ENCODE data around the gene GALNT14. TPM values are rescaled to one million over a fixed set of nuclear protein-coding genes. Genes with fewer than 3 reads are reported as not detected.

GALNT14 gene
- total RNA-seq, 4 donors from 2014 or later: 3.2 to 6.6 (median 4.7) TPM

DNA sequence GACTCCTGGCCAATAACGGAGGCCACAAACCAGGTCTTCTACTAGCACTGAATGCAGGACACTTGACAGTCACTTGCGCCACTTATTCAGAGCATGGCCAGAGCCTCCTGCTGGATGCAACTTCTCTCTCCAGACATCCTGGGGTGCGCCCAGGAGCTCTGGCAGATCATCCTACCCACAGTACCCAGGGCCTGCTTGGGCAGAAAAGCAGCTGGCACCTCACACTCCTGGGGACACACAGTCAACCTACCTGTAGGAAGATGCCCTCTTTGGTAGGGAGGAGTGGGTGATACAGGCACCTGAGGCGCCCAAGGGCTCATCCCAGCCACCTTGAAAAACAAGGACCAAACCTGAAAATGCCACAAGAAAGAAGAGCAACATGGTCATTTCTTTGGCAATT, 13.3 kb downstream of the GALNT14 start:
- Histone ChIP-seq H3K27me3 (peaks cover 5% of the 10 kb centered on the region), H3K36me3 (no peaks in the 10 kb centered on the region), H3K9me3 (no peaks in the 10 kb centered on the region), H3K27ac (no peak overlapping the region), H3K4me1 (no peaks in the 10 kb centered on the region), H3K4me3 (no peak overlapping the region)
- no peak for TF ChIP-seq POLR2AphosphoS5 (IDR thresholded peaks at IDR 0.05)
- TF ChIP-seq, protein P1, sequence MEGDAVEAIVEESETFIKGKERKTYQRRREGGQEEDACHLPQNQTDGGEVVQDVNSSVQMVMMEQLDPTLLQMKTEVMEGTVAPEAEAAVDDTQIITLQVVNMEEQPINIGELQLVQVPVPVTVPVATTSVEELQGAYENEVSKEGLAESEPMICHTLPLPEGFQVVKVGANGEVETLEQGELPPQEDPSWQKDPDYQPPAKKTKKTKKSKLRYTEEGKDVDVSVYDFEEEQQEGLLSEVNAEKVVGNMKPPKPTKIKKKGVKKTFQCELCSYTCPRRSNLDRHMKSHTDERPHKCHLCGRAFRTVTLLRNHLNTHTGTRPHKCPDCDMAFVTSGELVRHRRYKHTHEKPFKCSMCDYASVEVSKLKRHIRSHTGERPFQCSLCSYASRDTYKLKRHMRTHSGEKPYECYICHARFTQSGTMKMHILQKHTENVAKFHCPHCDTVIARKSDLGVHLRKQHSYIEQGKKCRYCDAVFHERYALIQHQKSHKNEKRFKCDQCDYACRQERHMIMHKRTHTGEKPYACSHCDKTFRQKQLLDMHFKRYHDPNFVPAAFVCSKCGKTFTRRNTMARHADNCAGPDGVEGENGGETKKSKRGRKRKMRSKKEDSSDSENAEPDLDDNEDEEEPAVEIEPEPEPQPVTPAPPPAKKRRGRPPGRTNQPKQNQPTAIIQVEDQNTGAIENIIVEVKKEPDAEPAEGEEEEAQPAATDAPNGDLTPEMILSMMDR (IDR thresholded peaks at IDR 0.05): no peak
- DNase-seq (ENCODE audit: low spot score in 2 of 2): no peak
- WGBS: 100% methylated on average over 4 of the region's 4 CpGs

DNA sequence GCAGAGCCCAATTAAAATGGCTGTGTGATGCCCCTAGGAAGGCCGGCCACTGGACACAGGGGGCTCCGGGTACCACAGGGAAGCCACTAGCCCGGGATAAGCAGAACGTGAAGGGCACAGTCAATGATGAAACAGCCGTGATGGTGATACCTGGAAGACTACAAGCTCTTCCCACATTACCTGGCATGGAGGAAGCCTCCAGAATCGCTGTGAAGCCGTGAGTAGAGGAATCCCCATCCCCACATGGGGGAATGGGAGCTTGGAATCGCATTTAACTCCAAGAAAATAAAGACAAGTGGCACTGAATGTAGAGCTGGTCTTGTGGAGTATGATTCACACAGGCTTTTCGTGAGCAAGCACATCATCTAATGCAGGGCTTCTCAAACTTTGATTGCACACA, 16.1 kb downstream of the GALNT14 start:
- Histone ChIP-seq H3K4me3 (no peak overlapping the region), H3K27me3 (peaks cover 5% of the 10 kb centered on the region), H3K4me1 (no peaks in the 10 kb centered on the region), H3K9me3 (no peaks in the 10 kb centered on the region), H3K36me3 (no peaks in the 10 kb centered on the region), H3K27ac (no peak overlapping the region)
- WGBS: 96% methylated on average over 9 of the region's 9 CpGs
- no peak for DNase-seq (ENCODE audit: low spot score in 2 of 2)
- TF ChIP-seq POLR2AphosphoS5 (IDR thresholded peaks at IDR 0.05): no peak
- TF ChIP-seq, protein P1 (IDR thresholded peaks at IDR 0.05): no peak

DNA sequence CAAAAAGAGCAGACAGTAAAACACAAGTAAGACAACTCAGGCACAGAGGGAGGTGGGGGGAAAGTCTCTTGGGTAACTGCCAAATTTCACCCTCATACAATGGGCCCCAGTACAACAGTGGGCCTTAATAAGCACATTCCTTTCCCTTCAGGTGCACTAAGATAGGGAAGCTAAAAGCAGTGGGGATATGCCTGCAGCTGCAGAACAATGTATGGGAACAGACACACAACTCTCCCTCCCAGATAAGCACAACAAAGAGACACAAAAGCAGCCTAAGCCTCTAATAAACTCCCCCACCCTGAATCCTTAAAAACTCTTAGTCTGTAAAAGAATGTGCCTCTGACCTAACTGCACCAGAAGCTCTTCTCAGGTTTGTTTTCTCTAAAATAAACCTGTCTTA, 24.5 kb downstream of the GALNT14 start:
- Histone ChIP-seq H3K27me3 (no peaks in the 10 kb centered on the region), H3K27ac (no peak overlapping the region), H3K36me3 (no peaks in the 10 kb centered on the region), H3K4me3 (no peak overlapping the region), H3K4me1 (no peaks in the 10 kb centered on the region), H3K9me3 (no peaks in the 10 kb centered on the region)
- no peak for DNase-seq (ENCODE audit: low spot score in 2 of 2)
- TF ChIP-seq POLR2AphosphoS5 (IDR thresholded peaks at IDR 0.05) (no peak), POLR2A (IDR thresholded peaks at IDR 0.05) (no peak), EP300 (IDR thresholded peaks at IDR 0.05) (no peak)
- TF ChIP-seq, protein P1 (IDR thresholded peaks at IDR 0.05): no peak

DNA sequence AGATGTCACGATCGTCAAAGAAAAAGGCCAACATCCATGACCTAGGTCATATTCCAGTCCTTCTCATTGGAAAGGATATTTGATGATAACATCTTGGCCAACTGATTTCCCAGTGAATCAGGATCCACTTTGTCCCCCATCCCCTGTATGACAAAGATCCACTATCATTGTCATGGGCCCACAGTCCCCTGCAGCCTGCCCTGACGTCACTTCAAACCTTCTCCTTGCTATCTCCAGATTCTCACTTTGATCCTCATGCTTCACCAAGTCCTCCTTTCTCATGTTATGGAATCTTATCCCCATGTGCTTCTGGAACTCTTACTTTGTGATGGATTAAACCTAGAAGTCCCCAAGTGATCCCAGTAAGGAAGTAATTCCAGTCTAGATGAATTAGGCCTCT, 25.7 kb downstream of the GALNT14 start:
- H3K27me3 ChIP-seq: no peaks in the 10 kb centered on the region
- no peak for DNase-seq (ENCODE audit: low spot score in 2 of 2)
- 95% methylated on average over 3 of the region's 3 CpGs for whole genome bisulfite sequencing

DNA sequence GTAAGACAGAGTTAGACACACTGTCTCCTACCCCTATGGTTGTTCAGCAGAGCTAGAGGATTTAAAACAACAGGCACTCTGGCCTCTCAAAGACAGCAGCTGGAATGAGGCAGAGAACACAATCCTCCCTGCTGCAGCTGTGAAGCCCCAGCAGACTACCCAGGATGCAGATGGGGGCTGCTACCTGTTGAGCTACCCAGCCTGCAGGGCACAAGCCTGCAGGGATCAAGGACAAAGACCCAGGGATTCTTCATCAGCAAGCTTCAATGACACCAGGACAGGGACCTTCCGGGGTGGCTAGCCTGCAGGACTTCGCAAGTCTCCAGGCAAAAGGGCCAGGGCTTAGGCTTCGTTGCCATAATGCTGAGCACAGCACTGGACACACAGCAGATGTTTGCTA, 27.2 kb downstream of the GALNT14 start:
- Histone ChIP-seq H3K27me3 (no peaks in the 10 kb centered on the region), H3K4me1 (no peaks in the 10 kb centered on the region), H3K4me3 (no peak overlapping the region), H3K27ac (no peak overlapping the region), H3K36me3 (no peaks in the 10 kb centered on the region), H3K9me3 (no peaks in the 10 kb centered on the region)
- 96% methylated on average over 3 of the region's 3 CpGs for WGBS
- DNase-seq (ENCODE audit: low spot score in 2 of 2): no peak
- no peak for TF ChIP-seq EP300 (IDR thresholded peaks at IDR 0.05)
- TF ChIP-seq, protein P1 (IDR thresholded peaks at IDR 0.05): no peak
- TF ChIP-seq POLR2A (IDR thresholded peaks at IDR 0.05): no peak
- no peak for TF ChIP-seq POLR2AphosphoS5 (IDR thresholded peaks at IDR 0.05)

More for the DNA sequence above, 25.7 kb downstream of the GALNT14 start:
- Histone ChIP-seq H3K36me3 (no peaks in the 10 kb centered on the region), H3K4me1 (no peaks in the 10 kb centered on the region), H3K4me3 (no peak overlapping the region), H3K9me3 (no peaks in the 10 kb centered on the region), H3K27ac (no peak overlapping the region)
- TF ChIP-seq POLR2AphosphoS5 (IDR thresholded peaks at IDR 0.05): no peak
- TF ChIP-seq EP300 (IDR thresholded peaks at IDR 0.05): no peak
- TF ChIP-seq POLR2A (IDR thresholded peaks at IDR 0.05): no peak
- TF ChIP-seq, protein P1 (IDR thresholded peaks at IDR 0.05): no peak

All from suprapubic skin (tissue), 4 donors.